OCI-LY1 (cell line): Measurements from ENCODE around the gene LRP1.

ENCODE experiments used
- EZH2 ChIP-seq: fragments of 200-600 bp; sonication (generic), shearing (Covaris generic); IDR thresholded peaks from 2 replicates; pipeline ENCODE4 v1.8.0; 2017; ENCODE audit warnings: borderline replicate concordance, mixed run types, mild to moderate bottlenecking, antibody characterized with exemption, low read length, moderate library complexity, mixed read lengths
- TF ChIP-seq, protein P1 (sequence below): fragments of 200-600 bp; sonication (generic), shearing (Covaris generic); IDR thresholded peaks from 2 replicates; pipeline ENCODE4 v1.5.1; 2017; ENCODE audit warnings: mild to moderate bottlenecking, antibody characterized with exemption, low read length, moderate library complexity, mixed read lengths

DNA sequence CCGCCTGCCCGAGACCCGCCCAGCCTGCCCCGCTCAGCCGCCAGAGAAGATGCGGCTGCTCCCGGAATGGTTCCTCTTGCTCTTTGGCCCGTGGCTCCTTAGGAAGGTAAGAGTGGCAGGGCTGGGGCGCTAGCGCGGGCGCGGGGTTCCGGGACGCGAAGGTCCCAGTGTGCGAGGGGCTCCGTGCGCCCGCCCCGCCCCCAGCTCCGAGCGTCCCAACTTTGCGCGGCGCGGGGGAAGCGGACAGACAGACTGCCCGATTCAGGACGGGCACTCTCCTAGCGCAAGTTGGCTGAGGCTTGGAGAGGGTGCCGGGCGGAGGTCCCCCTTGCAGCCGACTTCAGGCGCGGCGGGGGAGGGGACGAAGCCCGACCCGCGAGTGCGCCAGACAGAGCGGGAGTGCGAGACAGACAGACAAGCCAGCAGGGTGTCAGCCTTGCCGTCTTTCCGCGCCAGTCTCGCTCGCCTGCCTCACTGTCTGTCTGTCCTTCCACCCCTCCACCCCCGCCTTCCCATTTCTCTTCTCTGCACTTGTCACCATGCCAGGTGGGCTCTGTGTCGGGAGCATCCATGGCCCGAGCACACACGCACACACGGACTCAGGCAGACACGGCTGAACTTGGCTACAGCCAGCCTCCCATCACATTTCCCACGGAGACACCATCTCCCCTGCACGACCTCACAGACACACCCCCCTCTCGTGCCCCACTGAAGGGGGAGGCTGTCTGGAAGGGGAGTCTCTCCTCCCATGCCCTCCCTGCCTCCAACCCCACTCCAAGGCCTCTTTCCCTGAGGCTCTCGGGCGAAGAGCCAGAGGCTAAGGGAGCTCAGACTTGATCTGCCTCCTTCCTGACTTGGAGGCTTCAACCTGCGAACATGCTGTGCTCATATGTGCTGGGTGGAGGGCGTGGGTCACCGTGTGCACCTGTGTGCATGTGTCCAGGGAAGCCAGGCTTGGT is 88.9 kb downstream of the LRP1 start:
- TF ChIP-seq, protein P1, sequence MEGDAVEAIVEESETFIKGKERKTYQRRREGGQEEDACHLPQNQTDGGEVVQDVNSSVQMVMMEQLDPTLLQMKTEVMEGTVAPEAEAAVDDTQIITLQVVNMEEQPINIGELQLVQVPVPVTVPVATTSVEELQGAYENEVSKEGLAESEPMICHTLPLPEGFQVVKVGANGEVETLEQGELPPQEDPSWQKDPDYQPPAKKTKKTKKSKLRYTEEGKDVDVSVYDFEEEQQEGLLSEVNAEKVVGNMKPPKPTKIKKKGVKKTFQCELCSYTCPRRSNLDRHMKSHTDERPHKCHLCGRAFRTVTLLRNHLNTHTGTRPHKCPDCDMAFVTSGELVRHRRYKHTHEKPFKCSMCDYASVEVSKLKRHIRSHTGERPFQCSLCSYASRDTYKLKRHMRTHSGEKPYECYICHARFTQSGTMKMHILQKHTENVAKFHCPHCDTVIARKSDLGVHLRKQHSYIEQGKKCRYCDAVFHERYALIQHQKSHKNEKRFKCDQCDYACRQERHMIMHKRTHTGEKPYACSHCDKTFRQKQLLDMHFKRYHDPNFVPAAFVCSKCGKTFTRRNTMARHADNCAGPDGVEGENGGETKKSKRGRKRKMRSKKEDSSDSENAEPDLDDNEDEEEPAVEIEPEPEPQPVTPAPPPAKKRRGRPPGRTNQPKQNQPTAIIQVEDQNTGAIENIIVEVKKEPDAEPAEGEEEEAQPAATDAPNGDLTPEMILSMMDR = no peak
- no peak for TF ChIP-seq EZH2
